Activated CD4-positive, alpha-beta T cell treated with anti-CD3 and anti-CD28 coated beads, Interleukin-2, amount 50 U/mL, for 48 hours (primary cell): ENCODE measurements around the gene ACKR2.
"Not testable (repeated sequence)": the region's sequence is repeated elsewhere in the genome, so short reads cannot be mapped to it uniquely, and the experiment has no call there.

Experiments used
- DNase-seq, 2 experiments: peaks; one replicate each; pipeline ENCODE4 v3.0.0-alpha.2; 2020

ACKR2 gene

DNA sequence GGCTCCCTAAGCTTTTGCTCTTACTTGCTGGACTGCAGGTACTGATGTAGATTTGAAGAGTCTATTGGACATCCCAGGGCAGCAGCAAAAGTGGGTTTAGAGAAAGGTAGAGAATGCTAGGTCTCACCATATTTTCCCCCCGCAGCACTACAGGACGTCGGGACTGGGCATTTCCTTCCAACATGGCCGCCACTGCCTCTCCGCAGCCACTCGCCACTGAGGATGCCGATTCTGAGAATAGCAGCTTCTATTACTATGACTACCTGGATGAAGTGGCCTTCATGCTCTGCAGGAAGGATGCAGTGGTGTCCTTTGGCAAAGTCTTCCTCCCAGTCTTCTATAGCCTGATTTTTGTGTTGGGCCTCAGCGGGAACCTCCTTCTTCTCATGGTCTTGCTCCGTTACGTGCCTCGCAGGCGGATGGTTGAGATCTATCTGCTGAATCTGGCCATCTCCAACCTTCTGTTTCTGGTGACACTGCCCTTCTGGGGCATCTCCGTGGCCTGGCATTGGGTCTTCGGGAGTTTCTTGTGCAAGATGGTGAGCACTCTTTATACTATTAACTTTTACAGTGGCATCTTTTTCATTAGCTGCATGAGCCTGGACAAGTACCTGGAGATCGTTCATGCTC, 55.2 kb downstream of the ACKR2 start:
- no peak for DNase-seq

DNA sequence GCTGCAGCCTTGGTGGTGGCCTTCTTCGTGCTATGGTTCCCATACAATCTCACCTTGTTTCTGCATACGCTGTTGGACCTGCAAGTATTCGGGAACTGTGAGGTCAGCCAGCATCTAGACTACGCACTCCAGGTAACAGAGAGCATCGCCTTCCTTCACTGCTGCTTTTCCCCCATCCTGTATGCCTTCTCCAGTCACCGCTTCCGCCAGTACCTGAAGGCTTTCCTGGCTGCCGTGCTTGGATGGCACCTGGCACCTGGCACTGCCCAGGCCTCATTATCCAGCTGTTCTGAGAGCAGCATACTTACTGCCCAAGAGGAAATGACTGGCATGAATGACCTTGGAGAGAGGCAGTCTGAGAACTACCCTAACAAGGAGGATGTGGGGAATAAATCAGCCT, 56.0 kb downstream of the ACKR2 start:
- DNase-seq, result no peak

DNA sequence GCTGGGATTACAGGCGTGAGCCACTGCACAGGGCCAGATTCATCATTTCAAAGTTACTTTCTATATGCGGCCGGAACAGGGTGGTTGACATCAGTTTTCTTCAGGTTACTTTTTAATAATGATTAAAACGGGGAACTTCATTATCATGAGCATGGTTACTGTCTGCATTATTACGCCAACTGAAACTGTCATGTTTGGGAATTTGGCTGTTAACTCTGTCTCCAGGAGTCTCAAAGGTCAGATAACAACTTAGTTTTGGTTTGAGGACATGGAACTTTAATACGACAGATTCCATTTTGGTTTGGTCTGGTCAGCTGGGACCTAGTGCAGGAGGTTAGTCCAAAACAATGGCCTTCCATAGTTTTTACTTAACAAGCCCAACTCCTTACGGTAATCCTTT, 57.9 kb downstream of the ACKR2 start:
- DNase-seq, result no peak

GRCh38 chr3:42868841-42869240, 59.6 kb downstream of the ACKR2 start:
- DNase-seq, result no peak

DNA sequence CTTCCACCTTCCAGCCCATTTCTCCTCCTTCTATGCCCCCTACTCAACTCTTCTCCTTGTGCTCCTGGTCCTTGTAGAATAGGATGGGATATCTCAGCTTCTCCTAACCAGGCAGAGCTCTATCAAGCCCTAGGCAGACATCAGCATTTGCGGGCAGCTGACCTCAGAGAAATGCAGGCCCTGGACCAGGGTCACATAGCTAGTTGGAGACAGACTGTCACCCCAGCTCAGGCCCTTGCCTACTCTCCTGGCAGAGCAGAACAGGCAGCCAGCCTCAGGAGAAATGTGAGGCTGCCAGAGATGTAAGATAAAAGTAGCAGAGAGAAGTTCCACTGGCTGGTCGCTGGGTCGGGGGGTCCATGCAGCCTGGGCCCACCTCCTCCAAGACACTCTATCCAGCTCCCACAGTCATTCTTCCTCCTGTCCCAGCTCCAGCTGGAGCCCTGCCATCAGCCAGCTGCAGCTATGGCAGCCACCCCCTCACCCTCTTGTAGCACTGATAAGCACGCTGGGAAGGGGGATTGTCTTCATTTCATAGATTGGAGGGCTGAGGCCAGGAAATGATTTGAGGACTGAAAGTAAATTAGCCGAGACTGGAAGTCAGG, 62.4 kb downstream of the ACKR2 start:
- no peak for DNase-seq

- DNase-seq, result no peak
These were observed 63.5 kb downstream of the ACKR2 start for GRCh38 chr3:42872718-42873117.

DNA sequence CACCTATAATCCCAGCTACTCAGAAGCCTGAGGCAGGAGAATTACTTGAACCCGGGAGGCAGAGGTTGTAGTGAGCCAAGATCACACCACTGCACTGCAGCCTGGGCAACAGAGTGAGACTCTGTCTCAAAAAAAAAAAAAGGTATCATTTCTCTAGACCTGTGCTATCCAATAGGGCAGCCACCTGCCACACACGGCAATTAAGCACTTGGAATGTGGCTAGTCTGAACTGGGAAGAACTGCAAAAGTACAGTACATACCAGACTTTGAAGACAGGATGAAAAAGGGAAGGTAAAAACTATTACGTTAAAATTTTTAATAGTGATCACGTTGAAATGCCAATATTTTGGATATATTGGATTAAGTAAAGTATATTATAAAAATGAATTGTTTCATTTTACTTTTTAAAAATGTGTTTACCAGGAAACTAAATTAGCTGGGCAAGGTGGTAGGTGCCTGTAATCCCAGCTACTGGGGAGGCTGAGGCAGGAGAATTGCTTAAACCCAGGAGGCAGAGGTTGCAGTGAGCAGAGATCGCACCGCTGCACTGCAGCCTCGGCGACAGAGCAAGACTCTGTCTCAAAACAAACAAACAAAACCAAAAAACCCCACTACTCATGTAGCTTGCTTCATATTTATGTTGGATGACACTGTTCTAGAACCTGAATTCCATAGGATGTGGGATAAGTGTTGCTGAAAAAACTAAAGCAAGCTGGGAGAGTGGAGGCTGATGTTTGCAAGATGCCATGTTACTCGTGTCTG, 64.2 kb downstream of the ACKR2 start:
- DNase-seq, result no peak

GRCh38 chr3:42874749-42875148, 65.5 kb downstream of the ACKR2 start:
- DNase-seq, result no peak

DNA sequence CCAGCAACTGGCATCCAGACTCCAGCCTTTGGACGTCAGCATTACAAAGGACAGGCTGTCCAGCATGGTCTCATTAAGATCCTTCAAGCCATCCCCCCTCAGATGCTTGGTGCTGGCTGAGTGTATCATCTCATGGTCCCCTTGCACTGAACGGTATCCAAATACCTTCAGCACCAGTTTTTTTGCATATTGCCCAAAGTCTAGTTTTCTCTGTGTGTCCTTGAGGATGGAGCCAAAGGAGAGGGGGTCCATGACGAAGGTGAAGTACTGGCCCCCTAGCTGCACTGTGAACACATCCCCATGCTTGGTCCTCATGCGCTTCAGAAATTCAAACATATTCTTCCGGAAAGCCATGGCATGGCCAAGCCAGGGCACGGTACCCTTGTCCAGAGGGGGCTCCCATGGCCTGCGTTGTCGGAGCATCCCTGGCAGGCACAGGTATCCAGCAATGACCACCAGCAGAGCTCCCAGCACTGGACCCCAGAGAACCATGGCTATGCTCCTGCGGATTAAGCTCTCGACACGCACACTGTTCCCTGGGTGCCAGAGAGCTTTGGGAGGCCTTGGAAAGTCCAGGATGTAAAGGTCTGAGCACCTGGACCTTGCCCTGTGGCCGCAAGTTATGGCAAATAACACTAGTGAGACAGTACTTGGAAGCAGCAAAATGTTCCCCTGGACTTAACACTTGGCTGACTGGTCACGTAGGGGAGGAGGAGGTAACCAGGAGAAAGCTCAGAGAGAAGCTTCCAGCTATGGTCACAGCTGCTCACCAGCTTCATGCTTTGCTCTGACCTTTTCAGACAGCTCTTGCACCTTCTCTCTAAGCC, 66.3 kb downstream of the ACKR2 start, which contains the start of gene CYP8B1:
Gene CYP8B1 (minus strand): TSS at position 555 of the 827 bp plus-strand sequence. CDS start 63 bp downstream, at position 492.
- DNase-seq, result no peak

DNA sequence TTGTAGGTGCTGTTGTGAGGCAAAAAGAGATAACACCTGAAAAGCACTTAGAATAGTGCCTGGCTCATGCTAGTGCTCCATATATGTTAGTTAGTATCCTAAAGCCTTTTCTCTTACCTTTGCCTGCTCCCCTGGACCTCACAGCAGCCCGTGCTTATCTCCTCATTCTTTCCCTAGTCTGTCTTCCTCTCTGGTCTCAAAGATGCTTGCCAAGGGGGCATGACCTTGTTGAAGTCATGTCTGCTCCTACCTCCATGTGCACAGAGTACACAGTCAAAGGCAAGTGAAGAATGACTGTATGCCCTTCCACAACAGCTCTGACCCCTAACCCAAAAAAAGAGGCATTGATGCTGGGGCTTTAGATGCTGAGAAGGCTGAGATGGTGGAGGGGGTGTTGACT, 67.2 kb downstream of the ACKR2 start:
- no peak for DNase-seq

GRCh38 chr3:42876940-42877720, 67.9 kb downstream of the ACKR2 start:
- DNase-seq, result no peak

- DNase-seq, result no peak
These were observed 68.6 kb downstream of the ACKR2 start for GRCh38 chr3:42877881-42878280.

DNA sequence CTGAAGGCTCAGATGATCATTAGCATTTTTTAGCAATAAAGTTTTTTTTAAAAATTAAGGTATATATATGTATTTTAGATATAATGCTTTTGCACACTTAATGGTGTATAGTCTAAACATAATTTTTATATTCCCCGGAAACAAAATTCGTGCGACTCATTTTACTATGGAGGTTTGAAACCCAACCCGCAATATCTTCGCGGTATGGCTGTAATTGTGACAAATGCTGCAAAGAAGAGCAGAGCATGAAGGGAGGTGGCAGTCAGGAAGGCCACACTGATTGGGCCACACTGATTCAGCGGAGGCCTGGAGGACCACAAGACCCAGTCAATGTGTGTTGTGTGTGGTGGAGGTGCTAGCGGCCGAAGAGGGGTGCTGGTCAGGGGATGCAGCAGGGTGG, 70.9 kb downstream of the ACKR2 start:
- no peak for DNase-seq

- peak; percentile 87 to 90 for DNase-seq
These were observed 71.6 kb downstream of the ACKR2 start for GRCh38 chr3:42880601-42881451.

- not testable (repeated sequence) for DNase-seq
These were observed 74.1 kb downstream of the ACKR2 start for GRCh38 chr3:42883251-42883930.

DNA sequence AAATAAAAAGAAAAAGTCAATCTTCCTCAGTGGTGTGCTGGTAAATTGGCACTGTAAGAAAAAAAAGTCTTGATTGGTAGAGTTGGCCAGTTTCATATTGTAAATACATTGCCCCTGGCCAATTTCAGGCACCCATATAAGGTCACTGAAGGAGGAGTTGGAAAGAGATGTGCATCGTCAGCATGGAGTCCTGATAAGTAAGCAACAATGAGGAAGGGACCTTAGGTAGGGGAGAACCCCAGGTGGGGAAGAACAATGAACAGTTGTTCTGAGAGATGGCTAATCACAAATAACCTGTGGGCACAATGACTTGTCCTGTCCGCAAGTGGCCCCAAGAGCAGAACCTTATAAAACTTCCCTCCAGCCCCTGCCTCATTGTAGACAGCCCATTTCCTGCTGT, 75.1 kb downstream of the ACKR2 start:
- no peak for DNase-seq

DNA sequence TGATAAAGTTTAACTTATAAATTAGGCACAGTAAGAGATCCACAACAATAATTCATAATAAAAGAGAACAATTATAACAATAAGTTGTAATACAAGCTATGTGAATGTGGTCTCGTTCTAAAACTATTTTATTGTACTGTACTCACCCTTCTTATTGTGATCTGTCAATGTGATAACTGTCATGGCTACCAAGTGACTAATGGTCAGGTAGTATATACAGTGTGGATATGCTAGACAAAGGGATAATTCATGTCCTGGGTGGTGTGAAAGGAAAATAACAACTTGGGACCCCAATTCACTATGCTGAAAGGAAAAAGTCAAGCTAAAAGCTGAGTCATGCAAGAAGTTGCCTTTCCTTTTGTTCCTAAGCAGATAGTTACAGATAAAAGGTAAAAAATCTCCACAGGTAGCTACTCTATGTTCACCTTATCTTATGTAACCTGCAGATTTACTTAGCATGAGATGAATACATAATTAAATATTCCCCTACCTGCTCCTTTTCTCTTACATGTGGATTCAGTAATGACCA, 77.1 kb downstream of the ACKR2 start:
- no peak for DNase-seq

DNA sequence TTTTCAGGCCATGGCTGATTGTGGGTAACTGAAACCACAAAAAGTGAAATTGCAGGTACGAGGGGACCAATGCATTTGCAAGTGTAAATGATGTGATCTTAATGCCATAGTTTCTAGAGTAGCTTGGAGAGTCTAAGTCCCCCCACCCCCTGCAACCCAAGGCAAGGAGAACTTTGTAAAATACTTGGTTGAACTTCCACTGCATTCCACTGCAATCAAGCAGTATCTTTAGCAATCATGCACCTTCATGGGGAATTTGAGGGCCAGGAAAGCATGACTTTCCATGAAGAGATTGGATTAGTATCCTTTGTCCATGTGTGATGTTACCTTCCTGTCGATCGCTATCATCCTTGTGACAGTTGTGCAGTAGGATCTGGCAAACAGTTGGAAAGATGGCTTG, 77.8 kb downstream of the ACKR2 start:
- no peak for DNase-seq

- DNase-seq, result no peak
These were observed 81.8 kb downstream of the ACKR2 start for GRCh38 chr3:42891042-42891441.

DNA sequence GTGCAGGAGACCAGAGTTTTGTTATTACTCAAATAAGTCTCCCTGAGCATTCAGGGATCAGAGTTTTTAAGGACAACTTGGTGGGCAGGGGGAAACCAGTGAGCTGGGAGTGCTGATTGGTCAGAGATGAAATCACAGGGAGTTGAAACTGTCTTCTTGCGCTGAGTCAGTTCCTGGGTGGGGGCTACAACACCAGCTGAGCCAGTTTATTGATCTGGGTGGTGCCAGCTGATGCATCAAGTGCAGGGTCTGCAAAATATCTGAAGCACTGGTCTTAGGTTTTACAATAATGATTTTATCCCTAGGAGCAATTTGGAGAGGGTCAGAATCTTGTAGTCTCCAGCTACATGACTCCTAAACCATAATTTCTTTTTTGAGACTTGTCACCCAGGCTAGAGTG, 82.9 kb downstream of the ACKR2 start:
- no peak for DNase-seq

DNA sequence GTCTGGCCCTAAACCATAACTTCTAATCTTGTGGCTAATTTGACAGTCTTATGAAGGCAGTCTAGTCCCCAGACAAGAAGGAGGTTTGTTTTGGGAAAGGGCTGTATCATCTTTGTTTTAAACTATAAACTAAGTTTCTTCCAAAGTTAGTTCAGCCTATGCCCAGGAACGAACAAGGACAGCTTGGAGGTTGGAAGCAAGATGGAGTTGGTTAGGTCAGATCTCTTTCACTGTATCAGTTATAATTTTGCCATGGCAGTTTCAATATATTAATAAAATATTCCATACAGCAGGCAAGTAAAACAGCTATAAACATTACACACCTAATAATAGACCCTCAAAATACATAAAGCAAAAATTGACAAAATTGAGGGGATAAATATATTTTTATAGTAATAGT, 83.6 kb downstream of the ACKR2 start:
- no peak for DNase-seq
